K562 (cell line): ENCODE results near the gene PSAP. TPM values are rescaled to one million over a fixed set of nuclear protein-coding genes. Genes with fewer than 3 reads are reported as not detected.
A peak's percentile ranks its signal among the peaks of the same experiment; 100 is the strongest.

Experiments
- EHMT2 ChIP-seq: fragments of 450-650 bp; IDR thresholded peaks from 2 replicates; pipeline ENCODE4 v1.6.1; 2018; ENCODE audit warnings: antibody characterized with exemption
- ELF1 ChIP-seq: fragments of 200-800 bp; sonication (Bioruptor generic); IDR thresholded peaks from 2 replicates; pipeline ENCODE4 v1.6.1; 2016; ENCODE audit warnings: missing genetic modification characterization, missing compliant biosample characterization
- ELK3 ChIP-seq: fragments of 450-650 bp; formaldehyde crosslinking; IDR thresholded peaks from 2 replicates; pipeline ENCODE4 v1.4.0; 2020; ENCODE audit warnings: mild to moderate bottlenecking
- GTF2A2 ChIP-seq: IDR thresholded peaks from 2 replicates; pipeline ENCODE4 v1.6.1; 2016; ENCODE audit warnings: mild to moderate bottlenecking, missing genetic modification characterization, missing compliant biosample characterization
- MTA2 ChIP-seq: fragments of 450-650 bp; IDR thresholded peaks from 2 replicates; pipeline ENCODE4 v1.6.1; 2016; ENCODE audit warnings: low read depth
- RUNX1 ChIP-seq: sonication (generic); IDR thresholded peaks from 2 replicates; pipeline ENCODE4 v1.6.1; 2016; ENCODE audit warnings: antibody characterized with exemption, low read depth
- SP1 ChIP-seq: sonication (generic); formaldehyde crosslinking; IDR thresholded peaks from 2 replicates; pipeline ENCODE4 v1.8.1; 2022; ENCODE audit warnings: mild to moderate bottlenecking, missing genetic modification reagents
- SRF ChIP-seq, 2 experiments: fragments of 250-450, 450-650 bp in 1 of 2; sonication (Bioruptor Pico) in 1 of 2; sonication (generic) in 1 of 2; formaldehyde crosslinking; IDR thresholded peaks; 2 replicates each; pipeline versions ENCODE4 v1.5.0 to v1.5.1; 2020 to 2022; ENCODE audit warnings: mild to moderate bottlenecking in 1 of 2, missing genetic modification reagents in 1 of 2
- TAF15 ChIP-seq: fragments of 200-400 bp; formaldehyde crosslinking; IDR thresholded peaks from 2 replicates; pipeline ENCODE4 v1.6.1; 2017; ENCODE audit warnings: mild to moderate bottlenecking, low read depth, low read length, moderate library complexity
- ZBTB49 ChIP-seq: sonication (generic); formaldehyde crosslinking; IDR thresholded peaks from 2 replicates; pipeline ENCODE4 v1.8.0; 2022; ENCODE audit warnings: missing genetic modification reagents, mild to moderate bottlenecking, borderline replicate concordance
- ZBTB9 ChIP-seq: fragments of 450-650 bp; formaldehyde crosslinking; IDR thresholded peaks from 2 replicates; pipeline ENCODE4 v1.4.0; 2020; ENCODE audit warnings: mild to moderate bottlenecking, moderate library complexity
- ZNF174 ChIP-seq: fragments of 250-450 bp; sonication (Bioruptor Pico); IDR thresholded peaks from 2 replicates; pipeline ENCODE4 v1.4.0; 2020; ENCODE audit warnings: mild to moderate bottlenecking
- ZNF79 ChIP-seq: fragments of 250-450 bp; sonication (Bioruptor Pico); IDR thresholded peaks from 2 replicates; pipeline ENCODE4 v1.4.0; 2020; ENCODE audit warnings: low read depth, mild to moderate bottlenecking, moderate library complexity
- ZSCAN29 ChIP-seq: fragments of 450-650 bp; IDR thresholded peaks from 2 replicates; pipeline ENCODE4 v1.6.1; 2017
- polyA plus RNA-seq, 8 experiments: library from polyadenylated mRNA; depleted of rRNA in 4 of 8; stranded (reverse) in 5 of 8; unstranded in 3 of 8; fragments of >200 nt; fragmentation: Nextera tagmentation in 2 of 8; fragmentation: Illumina TruSeq in 1 of 8; extraction: Ambion mirVana in 2 of 8; extraction: Trizol in 1 of 8; gene quantifications; 2 replicates each; pipeline versions ENCODE4 v1.2.1 to v1.2.3, GENCODE V29; 2011 to 2014; ENCODE audit warnings: inconsistent platforms in 1 of 8, missing spikeins in 1 of 8
- total RNA-seq, 7 experiments: library from RNA; depleted of rRNA in 6 of 7; stranded (reverse); fragments of >200 nt in 6 of 7; fragmentation: Illumina TruSeq in 2 of 7; extraction: Trizol in 2 of 7; gene quantifications; 2 replicates each; pipeline versions ENCODE4 v1.2.1 to v1.2.3, GENCODE V29; 2011 to 2021; ENCODE audit warnings: low replicate concordance in 1 of 7
- TF ChIP-seq, protein P1 (sequence below): fragments of 250-450 bp; sonication (Bioruptor Pico); IDR thresholded peaks from 2 replicates; pipeline ENCODE4 v1.5.0; 2020; ENCODE audit warnings: mild to moderate bottlenecking
- TF ChIP-seq, protein P2 (sequence below): fragments of 150-350 bp; conservative IDR thresholded peaks from 2 replicates; pipeline ENCODE4 v1.6.1; 2014; ENCODE audit warnings: low read length
- TF ChIP-seq, protein P3 (sequence below): fragments of 250-450 bp; sonication (Bioruptor Pico); IDR thresholded peaks from 2 replicates; pipeline ENCODE4 v1.4.0; 2020; ENCODE audit warnings: mild to moderate bottlenecking

The PSAP gene
- total and polyA plus RNA-seq, 9 of the 15 experiments (the other 6 are each of a cell fraction or from before 2014, with no cell fraction given) = 245 to 700 (median 429) TPM

GRCh38 chr10:71797533-71798307 is 53.3 kb downstream of the PSAP start (continued):
- TF ChIP-seq, protein P1, sequence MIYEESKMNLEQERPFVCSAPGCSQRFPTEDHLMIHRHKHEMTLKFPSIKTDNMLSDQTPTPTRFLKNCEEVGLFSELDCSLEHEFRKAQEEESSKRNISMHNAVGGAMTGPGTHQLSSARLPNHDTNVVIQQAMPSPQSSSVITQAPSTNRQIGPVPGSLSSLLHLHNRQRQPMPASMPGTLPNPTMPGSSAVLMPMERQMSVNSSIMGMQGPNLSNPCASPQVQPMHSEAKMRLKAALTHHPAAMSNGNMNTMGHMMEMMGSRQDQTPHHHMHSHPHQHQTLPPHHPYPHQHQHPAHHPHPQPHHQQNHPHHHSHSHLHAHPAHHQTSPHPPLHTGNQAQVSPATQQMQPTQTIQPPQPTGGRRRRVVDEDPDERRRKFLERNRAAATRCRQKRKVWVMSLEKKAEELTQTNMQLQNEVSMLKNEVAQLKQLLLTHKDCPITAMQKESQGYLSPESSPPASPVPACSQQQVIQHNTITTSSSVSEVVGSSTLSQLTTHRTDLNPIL (CRISPR knock-in tag) = no peak
- TF ChIP-seq ZNF79 (CRISPR knock-in tag) = no peak
- no peak for TF ChIP-seq ZBTB49 (CRISPR knock-in tag)
- TF ChIP-seq EHMT2 = peak; percentile 92
- peak; percentile 82 for TF ChIP-seq MTA2
- TF ChIP-seq ZBTB9 (CRISPR knock-in tag) = peak; percentile 72
- TF ChIP-seq GTF2A2 (tag) = no peak
- no peak for TF ChIP-seq ZSCAN29
- peak; percentile 54; the same call in 1 of the 2 replicates for TF ChIP-seq ELF1 (tag)
- TF ChIP-seq SRF (CRISPR knock-in tag; IDR thresholded peaks at IDR 0.05) = peak in 1 of 2 experiments; percentile 23; a peak in 1 of 4 replicates
- TF ChIP-seq ELK3 (CRISPR knock-in tag) = no peak
- TF ChIP-seq, protein P2, sequence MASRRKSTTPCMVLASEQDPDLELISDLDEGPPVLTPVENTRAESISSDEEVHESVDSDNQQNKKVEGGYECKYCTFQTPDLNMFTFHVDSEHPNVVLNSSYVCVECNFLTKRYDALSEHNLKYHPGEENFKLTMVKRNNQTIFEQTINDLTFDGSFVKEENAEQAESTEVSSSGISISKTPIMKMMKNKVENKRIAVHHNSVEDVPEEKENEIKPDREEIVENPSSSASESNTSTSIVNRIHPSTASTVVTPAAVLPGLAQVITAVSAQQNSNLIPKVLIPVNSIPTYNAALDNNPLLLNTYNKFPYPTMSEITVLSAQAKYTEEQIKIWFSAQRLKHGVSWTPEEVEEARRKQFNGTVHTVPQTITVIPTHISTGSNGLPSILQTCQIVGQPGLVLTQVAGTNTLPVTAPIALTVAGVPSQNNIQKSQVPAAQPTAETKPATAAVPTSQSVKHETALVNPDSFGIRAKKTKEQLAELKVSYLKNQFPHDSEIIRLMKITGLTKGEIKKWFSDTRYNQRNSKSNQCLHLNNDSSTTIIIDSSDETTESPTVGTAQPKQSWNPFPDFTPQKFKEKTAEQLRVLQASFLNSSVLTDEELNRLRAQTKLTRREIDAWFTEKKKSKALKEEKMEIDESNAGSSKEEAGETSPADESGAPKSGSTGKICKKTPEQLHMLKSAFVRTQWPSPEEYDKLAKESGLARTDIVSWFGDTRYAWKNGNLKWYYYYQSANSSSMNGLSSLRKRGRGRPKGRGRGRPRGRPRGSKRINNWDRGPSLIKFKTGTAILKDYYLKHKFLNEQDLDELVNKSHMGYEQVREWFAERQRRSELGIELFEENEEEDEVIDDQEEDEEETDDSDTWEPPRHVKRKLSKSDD = no peak
- TF ChIP-seq, protein P3, sequence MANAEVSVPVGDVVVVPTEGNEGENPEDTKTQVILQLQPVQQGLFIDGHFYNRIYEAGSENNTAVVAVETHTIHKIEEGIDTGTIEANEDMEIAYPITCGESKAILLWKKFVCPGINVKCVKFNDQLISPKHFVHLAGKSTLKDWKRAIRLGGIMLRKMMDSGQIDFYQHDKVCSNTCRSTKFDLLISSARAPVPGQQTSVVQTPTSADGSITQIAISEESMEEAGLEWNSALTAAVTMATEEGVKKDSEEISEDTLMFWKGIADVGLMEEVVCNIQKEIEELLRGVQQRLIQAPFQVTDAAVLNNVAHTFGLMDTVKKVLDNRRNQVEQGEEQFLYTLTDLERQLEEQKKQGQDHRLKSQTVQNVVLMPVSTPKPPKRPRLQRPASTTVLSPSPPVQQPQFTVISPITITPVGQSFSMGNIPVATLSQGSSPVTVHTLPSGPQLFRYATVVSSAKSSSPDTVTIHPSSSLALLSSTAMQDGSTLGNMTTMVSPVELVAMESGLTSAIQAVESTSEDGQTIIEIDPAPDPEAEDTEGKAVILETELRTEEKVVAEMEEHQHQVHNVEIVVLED (CRISPR knock-in tag) = no peak
- 0 out of 2 replicates have a peak, but pooled peaks have one; percentile 32 for TF ChIP-seq RUNX1
- no peak for TF ChIP-seq SP1 (CRISPR knock-in tag)
- TF ChIP-seq ZNF174 (CRISPR knock-in tag) = no peak
- no peak for TF ChIP-seq TAF15
